ENCODE data around the gene VPS25. TPM values are rescaled to one million over a fixed set of nuclear protein-coding genes. Genes with fewer than 3 reads are reported as not detected.
A peak's percentile ranks its signal among the peaks of the same experiment; 100 is the strongest.

VPS25 gene
- total and polyA plus RNA-seq, 9 of the 15 experiments (the other 6 are each of a cell fraction or from before 2014, with no cell fraction given) = 123 to 352 (median 180) TPM

DNA sequence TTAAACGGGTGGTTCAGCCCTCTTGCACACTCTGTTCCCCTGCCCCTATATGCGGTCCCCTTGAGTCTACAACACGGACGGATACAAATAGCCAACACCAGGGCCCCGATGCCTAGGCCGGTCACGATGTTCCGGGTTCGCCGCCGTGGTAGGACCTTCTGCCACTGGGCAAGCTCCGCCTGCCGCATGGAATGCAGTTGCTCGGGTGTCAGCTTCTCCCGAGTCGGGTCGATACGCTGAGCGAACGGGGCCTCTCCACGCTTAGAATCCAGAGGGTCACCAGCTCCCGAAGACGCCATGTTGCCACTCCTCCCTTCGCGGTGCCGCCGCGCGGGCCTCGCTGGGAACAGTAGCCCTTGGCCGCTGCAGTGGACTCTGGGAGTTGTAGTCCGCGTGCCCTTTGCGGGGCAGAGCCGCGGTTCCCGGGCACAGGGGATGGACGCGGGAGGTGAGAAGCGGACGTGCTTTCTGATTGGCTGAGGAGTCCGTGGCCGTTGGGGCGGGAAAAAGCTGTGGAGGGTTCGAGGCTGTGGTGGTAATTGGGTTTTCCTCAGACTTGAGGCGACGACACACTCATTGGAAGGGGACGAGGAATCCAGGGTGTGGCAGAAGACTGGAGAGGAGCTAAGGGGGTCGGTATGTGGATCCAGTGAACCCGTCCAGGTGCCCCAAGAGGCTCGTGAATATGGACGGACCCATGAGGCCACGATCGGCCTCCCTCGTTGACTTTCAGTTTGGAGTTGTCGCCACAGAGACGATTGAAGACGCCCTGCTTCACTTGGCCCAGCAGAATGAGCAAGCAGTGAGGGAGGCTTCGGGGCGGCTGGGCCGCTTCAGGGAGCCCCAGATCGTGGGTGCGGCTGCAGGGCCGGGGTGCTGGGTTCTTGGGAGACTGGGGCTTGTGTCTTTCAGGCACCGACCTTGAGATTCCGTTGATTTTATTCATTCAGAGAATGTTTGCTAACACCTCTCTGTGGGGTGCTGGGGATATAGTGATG is 25.4 kb downstream of the VPS25 start, which contains the start of the genes CNTD1 and COA3 (continued):
- TF ChIP-seq, protein P1, sequence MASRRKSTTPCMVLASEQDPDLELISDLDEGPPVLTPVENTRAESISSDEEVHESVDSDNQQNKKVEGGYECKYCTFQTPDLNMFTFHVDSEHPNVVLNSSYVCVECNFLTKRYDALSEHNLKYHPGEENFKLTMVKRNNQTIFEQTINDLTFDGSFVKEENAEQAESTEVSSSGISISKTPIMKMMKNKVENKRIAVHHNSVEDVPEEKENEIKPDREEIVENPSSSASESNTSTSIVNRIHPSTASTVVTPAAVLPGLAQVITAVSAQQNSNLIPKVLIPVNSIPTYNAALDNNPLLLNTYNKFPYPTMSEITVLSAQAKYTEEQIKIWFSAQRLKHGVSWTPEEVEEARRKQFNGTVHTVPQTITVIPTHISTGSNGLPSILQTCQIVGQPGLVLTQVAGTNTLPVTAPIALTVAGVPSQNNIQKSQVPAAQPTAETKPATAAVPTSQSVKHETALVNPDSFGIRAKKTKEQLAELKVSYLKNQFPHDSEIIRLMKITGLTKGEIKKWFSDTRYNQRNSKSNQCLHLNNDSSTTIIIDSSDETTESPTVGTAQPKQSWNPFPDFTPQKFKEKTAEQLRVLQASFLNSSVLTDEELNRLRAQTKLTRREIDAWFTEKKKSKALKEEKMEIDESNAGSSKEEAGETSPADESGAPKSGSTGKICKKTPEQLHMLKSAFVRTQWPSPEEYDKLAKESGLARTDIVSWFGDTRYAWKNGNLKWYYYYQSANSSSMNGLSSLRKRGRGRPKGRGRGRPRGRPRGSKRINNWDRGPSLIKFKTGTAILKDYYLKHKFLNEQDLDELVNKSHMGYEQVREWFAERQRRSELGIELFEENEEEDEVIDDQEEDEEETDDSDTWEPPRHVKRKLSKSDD (conservative IDR thresholded peaks at IDR 0.05; ENCODE audit: low read length) = 0 out of 2 replicates have a peak, but pooled peaks have one; percentile 70
- TF ChIP-seq SREBF2 (CRISPR knock-in tag; IDR thresholded peaks at IDR 0.05) (0 out of 2 replicates have a peak, but pooled peaks have one; percentile 55), SREBF1 (IDR thresholded peaks at IDR 0.05; ENCODE audit: borderline replicate concordance, low read depth, low read length) (0 out of 2 replicates have a peak, but pooled peaks have one; percentile 61), SIN3A (IDR thresholded peaks at IDR 0.05; ENCODE audit: borderline replicate concordance in 2 of 2, control insufficient read depth in 1 of 2, low read depth in 2 of 2, low read length in 2 of 2) (peak; percentile 75 to 79; a peak in 1 of 4 replicates), POLR3A (IDR thresholded peaks at IDR 0.05; ENCODE audit: borderline replicate concordance, extremely low read depth, insufficient read depth, insufficient read length) (no peak), KDM5B (IDR thresholded peaks at IDR 0.05; ENCODE audit: insufficient replicate concordance, low read depth, low read length) (no peak), SIX5 (IDR thresholded peaks at IDR 0.05; ENCODE audit: borderline replicate concordance in 1 of 2, insufficient read depth in 1 of 2, low read depth in 1 of 2, low read length in 2 of 2) (peak; percentile 82 to 87), CREB1 (IDR thresholded peaks at IDR 0.05) (no peak), CREB1 (CRISPR knock-in tag; IDR thresholded peaks at IDR 0.05) (peak; percentile 54; the same call in 1 of the 2 replicates), RBBP5 (IDR thresholded peaks at IDR 0.05; ENCODE audit: borderline replicate concordance, insufficient read depth, low read length, poor library complexity, severe bottlenecking) (peak; percentile 89), POLR2AphosphoS5 (IDR thresholded peaks at IDR 0.05; ENCODE audit: control insufficient read depth, insufficient read depth, low read depth, low read length) (peak; percentile 66; the same call in 1 of the 2 replicates), ZNF165 (CRISPR knock-in tag; IDR thresholded peaks at IDR 0.05; ENCODE audit: borderline replicate concordance) (no peak), SRF (CRISPR knock-in tag; IDR thresholded peaks at IDR 0.05) (no peak; a peak in 1 of 4 replicates)
- TF ChIP-seq, protein P2, sequence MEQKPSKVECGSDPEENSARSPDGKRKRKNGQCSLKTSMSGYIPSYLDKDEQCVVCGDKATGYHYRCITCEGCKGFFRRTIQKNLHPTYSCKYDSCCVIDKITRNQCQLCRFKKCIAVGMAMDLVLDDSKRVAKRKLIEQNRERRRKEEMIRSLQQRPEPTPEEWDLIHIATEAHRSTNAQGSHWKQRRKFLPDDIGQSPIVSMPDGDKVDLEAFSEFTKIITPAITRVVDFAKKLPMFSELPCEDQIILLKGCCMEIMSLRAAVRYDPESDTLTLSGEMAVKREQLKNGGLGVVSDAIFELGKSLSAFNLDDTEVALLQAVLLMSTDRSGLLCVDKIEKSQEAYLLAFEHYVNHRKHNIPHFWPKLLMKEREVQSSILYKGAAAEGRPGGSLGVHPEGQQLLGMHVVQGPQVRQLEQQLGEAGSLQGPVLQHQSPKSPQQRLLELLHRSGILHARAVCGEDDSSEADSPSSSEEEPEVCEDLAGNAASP (IDR thresholded peaks at IDR 0.05) = no peak
- TF ChIP-seq, protein P3, sequence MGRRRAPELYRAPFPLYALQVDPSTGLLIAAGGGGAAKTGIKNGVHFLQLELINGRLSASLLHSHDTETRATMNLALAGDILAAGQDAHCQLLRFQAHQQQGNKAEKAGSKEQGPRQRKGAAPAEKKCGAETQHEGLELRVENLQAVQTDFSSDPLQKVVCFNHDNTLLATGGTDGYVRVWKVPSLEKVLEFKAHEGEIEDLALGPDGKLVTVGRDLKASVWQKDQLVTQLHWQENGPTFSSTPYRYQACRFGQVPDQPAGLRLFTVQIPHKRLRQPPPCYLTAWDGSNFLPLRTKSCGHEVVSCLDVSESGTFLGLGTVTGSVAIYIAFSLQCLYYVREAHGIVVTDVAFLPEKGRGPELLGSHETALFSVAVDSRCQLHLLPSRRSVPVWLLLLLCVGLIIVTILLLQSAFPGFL (CRISPR knock-in tag; IDR thresholded peaks at IDR 0.05) = 0 out of 2 replicates have a peak, but pooled peaks have one; percentile 80
- TF ChIP-seq, protein P4, sequence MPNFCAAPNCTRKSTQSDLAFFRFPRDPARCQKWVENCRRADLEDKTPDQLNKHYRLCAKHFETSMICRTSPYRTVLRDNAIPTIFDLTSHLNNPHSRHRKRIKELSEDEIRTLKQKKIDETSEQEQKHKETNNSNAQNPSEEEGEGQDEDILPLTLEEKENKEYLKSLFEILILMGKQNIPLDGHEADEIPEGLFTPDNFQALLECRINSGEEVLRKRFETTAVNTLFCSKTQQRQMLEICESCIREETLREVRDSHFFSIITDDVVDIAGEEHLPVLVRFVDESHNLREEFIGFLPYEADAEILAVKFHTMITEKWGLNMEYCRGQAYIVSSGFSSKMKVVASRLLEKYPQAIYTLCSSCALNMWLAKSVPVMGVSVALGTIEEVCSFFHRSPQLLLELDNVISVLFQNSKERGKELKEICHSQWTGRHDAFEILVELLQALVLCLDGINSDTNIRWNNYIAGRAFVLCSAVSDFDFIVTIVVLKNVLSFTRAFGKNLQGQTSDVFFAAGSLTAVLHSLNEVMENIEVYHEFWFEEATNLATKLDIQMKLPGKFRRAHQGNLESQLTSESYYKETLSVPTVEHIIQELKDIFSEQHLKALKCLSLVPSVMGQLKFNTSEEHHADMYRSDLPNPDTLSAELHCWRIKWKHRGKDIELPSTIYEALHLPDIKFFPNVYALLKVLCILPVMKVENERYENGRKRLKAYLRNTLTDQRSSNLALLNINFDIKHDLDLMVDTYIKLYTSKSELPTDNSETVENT (CRISPR knock-in tag; IDR thresholded peaks at IDR 0.05) = 0 out of 2 replicates have a peak, but pooled peaks have one; percentile 29
